ENCODE results near the gene CTSH.
A peak's percentile ranks its signal among the peaks of the same experiment; 100 is the strongest.
"Not testable (repeated sequence)": the region's sequence is repeated elsewhere in the genome, so short reads cannot be mapped to it uniquely, and the experiment has no call there.

The CTSH gene

GRCh38 chr15:78880242-78880533 is 64.7 kb downstream of the CTSH start:
- Histone ChIP-seq H3K4me3 (ENCODE audit: low read depth, low read length) (no peak overlapping the region), H3K36me3 (peaks cover 52% of the 10 kb centered on the region), H3K27me3 (ENCODE audit: insufficient read depth, low read depth, severe bottlenecking) (no peaks in the 10 kb centered on the region), H3K27ac (peak overlapping the region; percentile 50), H3K9me3 (ENCODE audit: severe bottlenecking) (no peaks in the 10 kb centered on the region)
- no peak for DNase-seq
- TF ChIP-seq, protein P1, sequence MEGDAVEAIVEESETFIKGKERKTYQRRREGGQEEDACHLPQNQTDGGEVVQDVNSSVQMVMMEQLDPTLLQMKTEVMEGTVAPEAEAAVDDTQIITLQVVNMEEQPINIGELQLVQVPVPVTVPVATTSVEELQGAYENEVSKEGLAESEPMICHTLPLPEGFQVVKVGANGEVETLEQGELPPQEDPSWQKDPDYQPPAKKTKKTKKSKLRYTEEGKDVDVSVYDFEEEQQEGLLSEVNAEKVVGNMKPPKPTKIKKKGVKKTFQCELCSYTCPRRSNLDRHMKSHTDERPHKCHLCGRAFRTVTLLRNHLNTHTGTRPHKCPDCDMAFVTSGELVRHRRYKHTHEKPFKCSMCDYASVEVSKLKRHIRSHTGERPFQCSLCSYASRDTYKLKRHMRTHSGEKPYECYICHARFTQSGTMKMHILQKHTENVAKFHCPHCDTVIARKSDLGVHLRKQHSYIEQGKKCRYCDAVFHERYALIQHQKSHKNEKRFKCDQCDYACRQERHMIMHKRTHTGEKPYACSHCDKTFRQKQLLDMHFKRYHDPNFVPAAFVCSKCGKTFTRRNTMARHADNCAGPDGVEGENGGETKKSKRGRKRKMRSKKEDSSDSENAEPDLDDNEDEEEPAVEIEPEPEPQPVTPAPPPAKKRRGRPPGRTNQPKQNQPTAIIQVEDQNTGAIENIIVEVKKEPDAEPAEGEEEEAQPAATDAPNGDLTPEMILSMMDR (IDR thresholded peaks at IDR 0.05; ENCODE audit: low read depth, low read length): no peak

DNA sequence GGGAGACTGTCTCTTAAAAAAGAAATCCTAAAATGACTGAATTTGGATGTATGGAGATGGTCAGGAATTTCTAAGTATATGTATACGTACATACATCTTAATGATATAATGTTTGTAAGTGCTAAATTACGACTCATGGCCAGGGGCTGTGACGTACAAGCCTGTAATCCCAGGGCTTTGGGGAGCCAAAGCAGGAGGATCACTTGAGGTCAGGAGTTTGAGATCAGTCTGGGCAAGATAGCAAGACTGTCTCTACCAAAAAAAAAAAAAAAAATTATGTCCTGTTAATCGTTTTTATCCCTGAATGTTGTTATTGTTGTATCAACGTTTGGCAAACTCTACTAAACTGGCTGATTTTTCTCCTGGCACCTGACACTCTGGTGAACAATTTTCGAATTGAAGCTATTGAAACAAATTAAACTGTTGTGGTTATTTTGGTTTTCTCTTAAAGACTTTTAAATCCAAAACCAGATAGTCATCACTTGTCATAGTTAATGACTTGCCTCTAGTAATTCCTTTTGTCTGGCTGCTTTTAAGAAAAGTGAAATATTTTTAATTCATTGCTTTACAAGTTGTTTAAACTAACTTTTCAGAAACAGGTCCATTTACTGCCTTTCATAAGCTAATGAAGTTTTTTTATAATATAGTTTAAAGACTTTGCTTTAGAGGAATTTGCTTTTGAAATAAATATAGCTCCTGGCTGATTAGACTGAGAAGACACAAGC is 65.2 kb downstream of the CTSH start:
- peak; percentile 76 for DNase-seq
- Histone ChIP-seq H3K9me3 (ENCODE audit: severe bottlenecking) (no peaks in the 10 kb centered on the region), H3K36me3 (peaks cover 47% of the 10 kb centered on the region), H3K4me3 (ENCODE audit: low read depth, low read length) (no peak overlapping the region), H3K27me3 (ENCODE audit: insufficient read depth, low read depth, severe bottlenecking) (no peaks in the 10 kb centered on the region), H3K27ac (peak overlapping the region; percentile 61)
- TF ChIP-seq, protein P1 (IDR thresholded peaks at IDR 0.05; ENCODE audit: low read depth, low read length): no peak

GRCh38 chr15:78878356-78878755 is 66.5 kb downstream of the CTSH start:
- no peak for DNase-seq

DNA sequence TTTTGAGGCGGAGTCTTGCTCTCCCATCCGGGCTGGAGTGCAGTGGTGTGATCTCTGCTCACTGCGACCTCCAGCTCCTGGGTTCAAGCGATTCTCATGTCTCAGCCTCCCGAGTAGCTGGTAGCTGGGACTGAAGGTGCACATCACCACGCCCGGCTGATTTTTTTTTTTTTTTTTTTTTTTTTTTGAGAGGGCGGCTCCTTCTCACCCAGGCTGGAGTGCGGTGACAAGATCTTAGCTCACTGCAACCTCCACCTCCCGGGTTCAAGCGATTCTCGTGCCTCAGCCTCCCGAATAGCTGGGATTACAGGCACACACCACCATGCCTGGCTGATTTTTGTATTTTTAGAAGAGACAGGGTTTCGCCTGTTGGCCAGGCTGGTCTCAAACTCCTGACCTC is 67.9 kb downstream of the CTSH start:
- not testable (repeated sequence) for H3K27me3 ChIP-seq (ENCODE audit: insufficient read depth, low read depth, severe bottlenecking); DNase-seq; H3K4me3 ChIP-seq (ENCODE audit: low read depth, low read length); H3K9me3 ChIP-seq (ENCODE audit: severe bottlenecking)
- H3K27ac ChIP-seq: peak overlapping the region; percentile 61; the same call in 1 of the 2 replicates
- peaks cover 28% of the 10 kb centered on the region for H3K36me3 ChIP-seq

More at GRCh38 chr15:78878356-78878755, 66.5 kb downstream of the CTSH start:
- TF ChIP-seq, protein P1 (IDR thresholded peaks at IDR 0.05; ENCODE audit: low read depth, low read length): no peak
- Histone ChIP-seq H3K4me3 (ENCODE audit: low read depth, low read length) (no peak overlapping the region), H3K27me3 (ENCODE audit: insufficient read depth, low read depth, severe bottlenecking) (no peaks in the 10 kb centered on the region), H3K36me3 (peaks cover 35% of the 10 kb centered on the region), H3K27ac (peak overlapping the region; percentile 61), H3K9me3 (ENCODE audit: severe bottlenecking) (no peaks in the 10 kb centered on the region)

GRCh38 chr15:78875107-78875914 is 69.5 kb downstream of the CTSH start:
- Histone ChIP-seq H3K9me3 (ENCODE audit: severe bottlenecking) (no peaks in the 10 kb centered on the region), H3K27me3 (ENCODE audit: insufficient read depth, low read depth, severe bottlenecking) (no peaks in the 10 kb centered on the region), H3K27ac (no peak overlapping the region; the same call in 1 of the 2 replicates), H3K36me3 (peaks cover 14% of the 10 kb centered on the region), H3K4me3 (ENCODE audit: low read depth, low read length) (peak overlapping the region; percentile 95)
- TF ChIP-seq, protein P1 (IDR thresholded peaks at IDR 0.05; ENCODE audit: low read depth, low read length): no peak
- DNase-seq: no peak

Data from WERI-Rb-1 (cell line).